GM21447 (cell line): ENCODE measurements around the gene ZFYVE26.
"Not testable (repeated sequence)": the region's sequence is repeated elsewhere in the genome, so short reads cannot be mapped to it uniquely, and the experiment has no call there.

ENCODE experiments used
- ATAC-seq: cut with Tn5 transposase; IDR thresholded peaks from one replicate; pipeline ENCODE4 v1.9.1; 2021; ENCODE audit not compliant: unreplicated experiment

Gene ZFYVE26

DNA sequence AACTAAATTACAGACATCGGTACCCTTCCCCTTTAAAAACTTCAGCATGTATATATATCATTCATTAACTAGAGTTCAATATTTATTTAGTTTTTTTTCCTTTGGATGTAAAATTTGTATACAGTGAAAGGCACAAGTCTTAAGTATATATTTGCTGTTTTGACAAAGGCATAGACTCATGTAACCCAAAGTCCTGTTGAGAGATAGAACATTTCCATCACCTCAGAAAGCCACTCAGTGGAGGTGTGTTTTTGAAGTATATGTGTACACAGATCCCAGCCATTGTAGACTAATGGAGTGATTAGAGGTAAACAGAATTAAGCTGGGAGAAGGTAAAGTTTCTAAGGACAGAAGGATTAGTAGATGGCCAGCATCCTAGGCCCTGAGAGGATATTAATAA lies 99.3 kb downstream of the ZFYVE26 start:
- no peak for ATAC-seq

DNA sequence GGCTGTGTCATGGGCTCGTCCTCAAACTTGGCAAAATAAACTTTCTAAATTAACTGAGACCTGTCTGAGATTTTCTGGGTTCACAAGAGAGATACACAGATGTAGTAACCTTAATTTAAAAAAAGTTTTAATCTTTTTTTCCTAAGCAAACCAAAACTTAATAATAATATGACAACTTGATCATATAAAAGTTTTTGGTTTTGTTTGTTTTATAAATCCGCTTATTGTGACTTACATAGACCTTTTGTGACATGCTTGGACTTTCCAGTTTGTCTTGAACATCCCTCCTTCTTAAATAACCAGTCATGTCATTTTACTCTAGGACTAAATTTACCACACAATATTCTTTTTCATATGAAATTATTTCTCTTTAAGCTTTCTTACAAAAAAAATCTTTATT lies 106.2 kb downstream of the ZFYVE26 start:
- no peak for ATAC-seq

DNA sequence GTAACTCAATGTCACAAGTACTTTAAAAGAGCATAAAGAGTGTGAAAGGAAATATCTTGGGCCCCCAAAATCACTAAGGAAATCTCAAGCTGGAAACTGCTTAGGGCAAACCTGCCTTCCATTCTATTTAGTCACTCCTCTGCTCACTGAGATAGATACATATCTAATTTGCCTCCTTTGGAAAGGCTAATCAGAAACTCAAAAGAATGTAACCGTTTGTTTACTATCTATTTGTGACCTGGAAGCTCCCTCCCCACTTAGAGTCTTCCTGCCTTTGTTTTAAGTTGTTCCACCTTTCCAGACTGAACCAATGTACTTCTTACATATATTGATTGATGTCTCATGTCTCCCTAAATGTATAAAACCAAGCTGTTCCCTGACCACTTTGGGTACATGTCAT lies 106.6 kb downstream of the ZFYVE26 start:
- not testable (repeated sequence) for ATAC-seq

DNA sequence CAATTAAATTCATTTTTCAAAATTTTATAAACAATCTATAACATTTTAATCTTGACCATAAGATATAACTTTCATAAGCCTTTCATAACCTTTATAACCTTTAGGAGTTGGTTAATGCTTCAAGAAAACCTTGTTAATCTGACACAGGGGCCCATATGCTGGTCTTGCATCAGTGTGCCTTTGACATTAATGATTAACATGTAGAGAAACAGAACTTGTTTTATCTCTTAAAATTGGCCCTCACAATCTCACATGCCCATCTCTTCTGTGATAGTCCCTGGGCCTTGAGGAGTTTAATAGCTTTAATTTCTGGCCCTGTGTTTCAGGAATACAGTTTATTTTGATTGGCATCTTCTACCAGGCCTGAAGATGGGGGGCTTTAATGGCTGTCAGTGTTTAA lies 107.0 kb downstream of the ZFYVE26 start:
- ATAC-seq, result not testable (repeated sequence)

DNA sequence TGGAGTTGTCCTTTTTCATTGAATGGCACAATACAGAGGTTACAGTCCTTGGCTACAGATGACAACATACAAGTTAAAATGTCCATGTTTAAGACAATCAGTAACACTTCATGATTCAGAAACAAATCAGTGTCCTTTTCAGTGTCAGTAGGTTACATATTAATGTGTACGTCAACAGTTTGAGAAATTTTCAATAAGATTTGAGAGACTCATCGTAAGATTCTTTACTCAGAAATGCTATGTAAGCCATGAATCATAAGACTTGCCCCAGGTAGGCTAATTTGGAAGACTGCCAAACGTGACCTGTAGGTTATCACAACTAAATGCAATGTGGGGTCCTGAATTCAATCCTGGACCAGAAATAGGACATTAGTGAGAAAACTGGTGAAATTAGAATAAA lies 111.2 kb downstream of the ZFYVE26 start:
- no peak for ATAC-seq

DNA sequence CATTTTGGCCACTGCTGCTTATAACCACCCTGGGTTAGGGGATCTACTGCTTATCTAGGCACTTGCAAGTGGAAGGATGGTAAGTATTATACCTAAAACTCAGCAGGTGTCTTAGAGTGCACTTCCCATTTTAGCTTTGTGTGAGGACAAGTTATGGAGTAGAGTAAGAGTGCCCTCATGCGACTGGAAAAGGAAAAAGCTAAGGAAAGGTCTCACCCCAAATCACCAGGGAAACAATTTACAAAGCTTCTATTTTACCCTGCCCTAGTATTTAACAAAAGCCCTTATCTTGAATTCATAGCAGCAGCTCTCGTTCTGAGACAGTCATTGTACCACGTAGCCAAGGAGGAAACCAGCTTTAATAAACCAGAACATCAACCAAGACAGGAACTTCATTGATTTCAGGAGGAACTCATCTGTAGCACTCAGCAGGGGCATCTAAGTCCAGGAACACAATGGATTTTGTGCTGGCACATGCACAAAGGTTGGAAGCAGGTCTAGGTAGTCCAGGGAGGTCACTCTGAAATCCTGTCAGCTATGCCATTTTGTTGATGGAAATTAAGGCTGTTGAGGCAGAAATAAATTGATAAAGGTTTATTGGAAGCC lies 111.8 kb downstream of the ZFYVE26 start:
- ATAC-seq, result no peak

DNA sequence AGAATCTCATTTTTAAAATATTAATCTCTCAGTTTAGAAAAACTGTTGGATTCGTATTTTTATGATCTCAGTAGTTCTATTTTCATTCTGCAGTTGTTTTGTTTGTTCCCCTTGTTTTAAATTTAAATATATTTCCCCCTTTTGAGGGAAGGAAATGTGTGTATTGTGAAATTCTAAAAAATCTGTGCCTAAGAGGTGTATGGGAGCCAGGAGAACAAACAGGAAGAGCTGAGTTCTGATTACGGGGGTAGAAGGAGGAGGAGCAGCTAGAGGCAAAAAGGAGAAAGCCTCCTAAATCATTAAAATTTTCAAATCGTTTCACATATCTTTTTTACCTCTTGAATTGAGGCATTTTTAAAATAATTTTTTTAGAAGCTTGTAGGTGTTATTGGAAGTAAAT lies 112.4 kb downstream of the ZFYVE26 start:
- ATAC-seq, result no peak

DNA sequence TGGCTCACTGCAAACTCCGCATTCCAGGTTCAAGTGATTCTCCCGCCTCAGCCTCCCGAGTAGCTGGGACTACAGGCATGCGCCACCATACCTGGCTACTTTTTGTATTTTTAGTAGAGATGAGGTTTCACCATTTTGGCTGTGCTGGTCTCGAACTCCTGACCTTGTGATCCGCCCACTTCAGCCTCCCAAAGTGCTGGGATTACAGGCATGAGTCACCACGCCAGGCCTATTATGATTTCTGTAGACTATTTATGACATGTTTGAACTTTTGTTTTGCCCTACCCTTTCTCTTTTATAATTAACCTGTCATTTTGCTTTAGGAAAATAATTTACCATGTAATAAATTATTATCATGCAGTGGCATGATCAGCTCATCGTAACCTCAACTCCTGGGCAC lies 114.9 kb downstream of the ZFYVE26 start, which contains the start of gene RDH12:
TSS of gene RDH12 (plus strand) at position 395 of the 400 bp plus-strand sequence. CDS start 20,757 bp downstream, outside the sequence.
- ATAC-seq, result not testable (repeated sequence)

DNA sequence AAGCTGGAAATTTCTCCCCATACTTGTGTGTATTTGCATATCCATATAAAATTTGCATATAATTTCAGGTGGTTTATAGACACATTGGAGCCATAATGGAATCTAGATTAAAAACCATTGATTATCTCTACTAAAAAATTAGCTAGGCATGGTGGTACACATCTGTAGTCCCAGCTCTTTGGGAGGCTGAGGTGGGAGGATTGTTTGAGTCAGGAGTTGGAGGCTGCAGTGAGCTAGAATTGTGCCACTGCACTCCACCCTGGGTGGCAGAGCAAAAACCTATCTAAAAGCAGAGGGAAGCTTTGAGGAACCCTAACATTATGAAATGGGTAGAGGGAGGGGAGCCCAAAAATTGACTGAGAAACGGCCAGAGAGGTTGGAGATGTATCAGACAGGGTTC lies 118.2 kb downstream of the ZFYVE26 start:
- no peak for ATAC-seq

DNA sequence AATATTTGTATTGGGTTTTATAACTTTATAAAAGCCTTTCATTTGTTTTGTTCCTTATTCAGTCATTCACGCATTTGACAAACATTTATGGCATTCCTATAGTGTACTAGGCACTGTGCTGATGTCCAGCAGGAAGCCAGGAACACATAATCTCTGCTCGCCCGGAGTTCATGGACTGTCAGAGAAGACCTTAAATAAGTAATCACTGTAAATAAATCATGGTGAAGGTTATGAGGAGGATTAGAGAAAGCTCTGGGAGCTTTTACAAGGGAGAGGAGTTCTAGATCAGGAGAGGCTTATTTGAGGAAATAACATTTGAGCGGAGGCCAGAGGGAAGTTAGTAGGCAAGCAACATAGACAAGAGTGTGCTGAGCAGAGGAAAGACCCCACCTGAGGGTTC lies 119.4 kb downstream of the ZFYVE26 start:
- ATAC-seq, result no peak
